Stromal cell of bone marrow (primary cell): ENCODE measurements around the gene DOK6.

Experiments
- DNase-seq: peaks from one replicate; pipeline ENCODE4 v3.0.0-alpha.2; 2012; ENCODE audit warnings: low read depth

The DOK6 gene

DNA sequence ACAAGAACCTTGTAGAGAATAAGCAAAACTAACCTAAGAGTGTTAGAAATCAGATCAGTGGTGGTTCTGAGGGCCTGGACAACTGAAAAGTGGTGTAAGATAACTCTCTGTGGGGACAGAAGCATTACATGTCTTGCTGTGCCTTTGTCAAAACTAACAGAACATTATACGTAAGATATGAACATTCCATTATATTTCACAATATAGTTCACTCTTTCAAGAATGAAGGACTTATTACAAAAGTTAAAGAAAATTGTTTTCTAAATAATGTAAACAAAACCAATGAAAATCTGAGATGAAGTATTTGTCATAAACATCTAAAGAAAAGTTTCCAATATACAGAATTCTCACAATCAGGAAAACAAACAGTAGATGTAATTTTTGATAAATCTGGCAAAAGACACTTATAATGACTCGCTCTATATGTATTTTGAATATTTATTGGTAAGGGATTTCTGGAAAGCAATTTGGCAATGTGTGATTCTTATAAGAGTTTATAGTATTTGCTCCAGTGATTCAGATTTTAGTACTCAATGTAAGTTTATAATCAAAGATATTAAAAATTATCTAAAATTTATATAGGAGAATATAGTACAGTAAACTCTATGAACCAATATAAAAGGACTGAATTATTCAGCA lies 288.6 kb downstream of the DOK6 start:
- peak; percentile 4 for DNase-seq

DNA sequence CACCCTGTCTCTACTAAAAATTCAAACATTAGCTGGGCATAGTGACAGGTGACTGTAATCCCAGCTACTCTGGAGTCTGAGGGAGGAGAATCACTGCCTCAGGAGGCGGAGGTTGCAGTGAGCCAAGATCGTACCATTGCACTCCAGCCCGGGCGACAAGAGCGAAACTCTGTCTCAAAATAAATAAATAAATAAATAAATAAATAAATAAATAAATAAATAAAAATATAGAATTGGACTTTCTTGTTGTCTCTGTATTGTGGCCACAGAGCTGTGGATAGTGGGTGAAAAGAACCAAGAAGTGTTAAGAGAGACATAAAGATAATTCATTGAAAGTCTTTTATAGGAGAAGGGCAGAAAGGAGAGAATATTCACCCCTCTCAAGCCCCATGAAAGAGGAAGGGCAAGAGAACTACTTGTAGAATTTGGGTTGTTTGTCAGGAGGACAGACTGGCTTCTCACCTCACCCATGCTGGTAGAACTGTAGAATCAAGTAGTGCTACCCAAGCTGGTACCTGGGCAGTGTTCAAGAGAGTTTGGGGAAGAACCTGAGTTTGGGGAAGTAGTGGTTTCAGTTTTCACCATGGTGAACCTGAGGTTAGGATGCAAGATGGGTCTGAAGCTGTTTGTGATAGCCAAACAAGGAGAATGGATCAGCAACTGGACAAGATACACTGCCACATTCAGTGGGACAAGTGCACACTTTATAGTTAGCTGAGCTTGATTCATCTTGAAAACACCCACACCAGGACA lies 290.5 kb downstream of the DOK6 start:
- no peak for DNase-seq

DNA sequence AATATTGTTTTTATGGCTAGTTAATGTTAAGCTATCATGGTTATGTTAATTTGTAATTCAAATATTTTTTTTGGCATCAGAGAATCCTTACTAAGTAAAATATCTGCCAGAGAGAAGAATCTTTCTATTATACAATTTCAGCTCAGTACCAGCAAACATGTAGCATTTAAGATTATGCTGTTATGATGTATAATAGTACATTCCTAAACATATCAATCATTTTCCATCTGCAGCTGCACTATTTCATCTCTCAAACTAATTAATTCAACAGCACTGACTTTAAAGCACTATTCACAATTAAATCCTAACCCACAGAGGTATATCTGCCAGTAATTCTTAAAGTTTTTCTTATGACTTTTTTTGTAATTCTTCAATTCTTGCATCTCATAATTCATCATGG lies 296.4 kb downstream of the DOK6 start:
- DNase-seq, result no peak

DNA sequence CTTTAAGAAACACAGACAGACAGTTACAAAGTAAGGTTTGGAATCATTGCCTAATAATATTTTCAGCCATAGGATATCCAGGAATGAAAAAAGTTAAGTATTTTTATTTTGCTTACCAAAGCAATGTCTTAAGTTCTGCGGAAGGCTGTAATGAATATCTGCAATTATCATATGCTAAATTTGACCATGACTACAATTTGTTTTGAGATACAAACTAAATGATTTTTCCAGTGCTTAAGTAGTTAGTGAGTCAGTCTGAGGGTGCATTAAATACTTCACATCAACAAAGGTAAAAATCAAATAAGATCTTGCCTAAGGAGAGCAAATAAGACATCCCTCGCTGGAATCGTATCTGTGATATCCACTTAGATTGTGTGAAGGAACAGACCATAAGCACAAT lies 297.0 kb downstream of the DOK6 start:
- DNase-seq, result no peak

DNA sequence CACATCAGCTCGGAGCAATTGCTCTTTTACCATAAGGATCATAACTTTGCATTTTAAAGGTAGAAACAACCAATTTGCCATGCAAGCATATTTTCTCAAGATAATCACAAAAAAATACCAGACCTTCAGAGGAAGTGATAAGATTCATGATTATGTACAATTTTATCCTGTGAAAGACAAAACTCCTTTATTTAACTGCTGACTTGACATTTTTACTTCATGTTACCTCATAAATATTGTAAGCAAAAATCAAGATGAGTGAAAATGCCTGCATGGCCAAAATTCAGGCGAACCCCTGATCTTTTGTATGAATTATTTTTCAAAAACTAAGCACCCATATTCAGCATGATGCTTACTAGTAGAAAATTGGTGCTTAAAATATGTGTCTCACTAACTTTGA lies 300.6 kb downstream of the DOK6 start:
- no peak for DNase-seq

- no peak for DNase-seq
Measured at GRCh38 chr18:69703461-69703860, 302.8 kb downstream of the DOK6 start.

DNA sequence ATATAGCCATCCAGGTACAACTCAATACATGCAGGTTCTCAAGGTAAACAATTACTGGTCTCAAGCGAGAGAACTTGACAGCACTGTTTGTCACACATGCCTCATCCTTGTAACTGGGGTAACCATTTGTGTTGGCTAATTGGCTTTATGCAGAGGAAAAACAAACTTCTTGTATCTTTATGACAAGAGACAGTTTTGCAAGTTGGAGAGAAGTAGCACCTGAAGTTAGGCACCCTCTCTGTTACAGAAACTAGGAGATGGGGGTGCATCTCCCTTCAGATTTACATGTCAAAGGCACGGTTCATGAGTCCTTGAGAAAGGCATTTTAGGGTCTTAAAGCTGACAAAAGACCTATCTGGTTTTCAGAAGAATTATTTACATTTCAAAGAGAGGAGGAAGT lies 305.3 kb downstream of the DOK6 start:
- DNase-seq, result no peak

DNA sequence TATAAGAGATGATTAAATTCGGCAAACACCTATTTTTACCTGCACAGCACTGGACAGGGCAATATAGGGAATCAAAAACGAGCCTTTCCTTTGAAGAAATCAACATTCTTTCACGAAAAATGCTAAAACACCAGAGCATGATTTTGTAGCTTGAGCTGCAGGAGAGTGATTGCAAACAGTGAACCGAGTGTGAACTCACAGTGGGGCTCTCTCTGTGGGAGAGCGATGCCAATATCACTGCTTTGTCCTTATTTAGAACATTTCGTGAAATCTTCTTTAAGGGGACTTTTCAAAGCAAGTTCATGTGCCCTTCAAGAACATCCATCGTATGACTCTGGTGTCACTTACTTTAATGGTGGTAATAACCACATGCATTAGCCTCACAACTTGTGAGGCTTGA lies 308.2 kb downstream of the DOK6 start:
- DNase-seq, result no peak

DNA sequence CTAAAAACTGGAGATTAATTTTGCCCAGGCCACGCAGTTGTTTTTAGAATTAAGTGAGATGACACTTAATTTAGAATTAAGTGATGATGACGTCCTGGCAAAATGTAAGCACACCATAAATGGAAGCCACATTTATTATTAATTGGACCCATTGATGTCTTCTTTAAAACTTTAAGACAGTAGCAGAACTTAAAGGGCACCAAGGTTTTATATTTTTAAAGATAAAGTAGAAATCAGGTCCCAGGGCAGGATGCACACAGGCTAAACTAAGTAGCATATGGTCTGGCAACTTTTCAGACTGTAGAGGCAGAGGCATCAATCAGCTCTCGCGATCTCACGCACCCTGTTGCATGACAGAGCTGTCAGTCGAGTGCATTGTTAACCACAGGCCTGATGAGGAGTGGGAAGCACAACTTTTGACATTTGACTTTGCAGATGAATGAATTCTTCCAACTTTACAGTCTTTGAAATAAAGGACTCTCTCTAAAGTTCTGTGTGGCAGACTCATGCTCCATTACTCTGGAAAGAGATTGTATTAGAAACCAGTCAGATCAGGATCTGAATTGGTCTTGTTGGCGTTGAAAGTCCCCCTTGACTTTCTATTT lies 314.6 kb downstream of the DOK6 start:
- no peak for DNase-seq

GRCh38 chr18:69717586-69717985 lies 316.9 kb downstream of the DOK6 start:
- DNase-seq, result no peak

- no peak for DNase-seq
Measured at GRCh38 chr18:69718912-69719547, 318.3 kb downstream of the DOK6 start.

DNA sequence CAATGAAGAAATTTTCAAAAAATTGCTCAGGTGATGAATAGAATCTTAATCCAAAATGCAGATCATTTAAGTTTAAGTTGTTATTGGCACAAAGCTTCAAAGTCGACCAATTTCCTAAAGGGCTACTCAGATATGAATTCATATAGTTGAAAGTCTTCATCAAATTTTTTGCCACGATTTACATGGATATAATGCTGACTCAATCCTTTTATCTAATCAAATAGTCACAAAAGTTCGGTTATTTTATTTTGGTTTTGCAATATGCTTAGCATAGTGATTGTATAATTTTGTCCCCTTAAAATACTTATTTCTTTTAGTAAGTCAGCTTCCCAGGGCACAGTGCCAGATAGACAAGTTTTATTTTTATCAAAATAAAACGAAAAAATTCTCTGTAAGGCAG lies 319.7 kb downstream of the DOK6 start:
- DNase-seq, result no peak

- no peak for DNase-seq
Measured at GRCh38 chr18:69723434-69723833, 322.7 kb downstream of the DOK6 start.

GRCh38 chr18:69725009-69725408 lies 324.3 kb downstream of the DOK6 start:
- DNase-seq, result no peak

- DNase-seq, result no peak
Measured at GRCh38 chr18:69725855-69726508, 325.3 kb downstream of the DOK6 start.

GRCh38 chr18:69727912-69728572 lies 327.4 kb downstream of the DOK6 start:
- no peak for DNase-seq

GRCh38 chr18:69730664-69731063 lies 330.0 kb downstream of the DOK6 start:
- DNase-seq, result no peak

- DNase-seq, result no peak
Measured at GRCh38 chr18:69734536-69734935, 333.8 kb downstream of the DOK6 start.

GRCh38 chr18:69736730-69737129 lies 336.0 kb downstream of the DOK6 start:
- no peak for DNase-seq

DNA sequence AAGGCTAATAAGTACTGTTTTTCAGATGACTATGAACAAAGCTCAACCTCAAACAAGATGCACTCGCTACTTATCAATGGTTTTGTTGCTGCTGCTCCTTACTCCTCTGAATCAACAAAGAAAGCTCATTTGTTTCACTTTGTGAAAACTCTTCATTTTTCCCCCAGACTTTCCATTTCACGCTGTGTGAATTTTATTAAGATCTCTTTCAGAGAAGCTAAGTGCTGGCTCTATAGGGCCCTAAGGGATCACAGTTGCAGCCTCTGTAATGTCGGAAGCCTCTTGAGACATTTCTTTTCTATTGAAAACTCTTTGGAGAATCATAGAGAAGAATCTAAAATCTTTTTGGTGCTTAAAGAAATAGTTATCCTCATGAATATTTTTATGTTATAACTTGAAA lies 337.2 kb downstream of the DOK6 start:
- DNase-seq, result no peak

DNA sequence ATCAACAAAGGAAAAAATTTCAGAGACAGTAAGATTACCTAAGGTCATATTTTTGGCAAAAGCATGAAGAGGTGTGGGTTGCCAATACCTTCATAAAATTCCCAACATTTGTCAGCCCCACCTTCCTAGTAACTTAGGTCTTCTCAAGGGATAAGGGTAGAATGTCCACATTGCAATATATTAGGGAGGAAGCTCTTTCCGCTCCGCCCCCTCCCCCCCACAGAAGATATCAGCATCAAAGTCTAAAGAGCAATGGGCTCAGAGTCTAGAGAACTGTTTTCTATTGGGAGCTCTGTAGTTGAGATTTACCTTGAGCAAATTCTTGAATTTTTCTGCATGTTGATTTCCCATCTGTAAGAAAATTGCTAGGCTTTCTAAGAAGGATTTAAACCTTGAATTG lies 346.7 kb downstream of the DOK6 start:
- no peak for DNase-seq
